GM12891 (cell line): Measurements from ENCODE around the gene GATAD2B.

Experiments
- DNase-seq: peaks from one replicate; pipeline ENCODE4 v3.0.0; 2011; ENCODE audit warnings: low spot score; ENCODE audit not compliant: insufficient read length
- FAIRE-seq: peaks from 2 replicates; lab custom pipeline; 2011; peaks lifted over from hg19 to GRCh38; lab: Jason Lieb, UNC
- PAX5 ChIP-seq: IDR thresholded peaks from 2 replicates; pipeline ENCODE4 v1.6.1; 2011; ENCODE audit warnings: low read length, moderate library complexity, mild to moderate bottlenecking; ENCODE audit not compliant: insufficient read depth, severe bottlenecking
- POLR2A ChIP-seq: IDR thresholded peaks from 2 replicates; pipeline ENCODE4 v1.6.1; 2011; ENCODE audit warnings: low read depth, low read length, control low read depth
- POLR2AphosphoS5 ChIP-seq: IDR thresholded peaks from 2 replicates; pipeline ENCODE4 v1.6.1; 2011; ENCODE audit warnings: low read depth, low read length, control low read depth
- POU2F2 ChIP-seq: IDR thresholded peaks from 2 replicates; pipeline ENCODE4 v1.6.1; 2011; ENCODE audit warnings: low read depth, mild to moderate bottlenecking, control low read depth, low read length, moderate library complexity
- SPI1 ChIP-seq: IDR thresholded peaks from 2 replicates; pipeline ENCODE4 v1.6.1; 2011; ENCODE audit warnings: low read depth, low read length, control low read depth
- TAF1 ChIP-seq: IDR thresholded peaks from 2 replicates; pipeline ENCODE4 v1.6.1; 2011; ENCODE audit warnings: low read depth, low read length, control low read depth

The GATAD2B gene

GRCh38 chr1:153763365-153764225, 159.2 kb downstream of the GATAD2B start:
- TF ChIP-seq SPI1 = no peak
- DNase-seq (no peak), FAIRE-seq (no peak)

- TF ChIP-seq PAX5 (no peak), POU2F2 (no peak), POLR2A (no peak), SPI1 (no peak), TAF1 (no peak), POLR2AphosphoS5 (no peak)
- no peak for FAIRE-seq
- DNase-seq = no peak
Measured at GRCh38 chr1:153760440-153760839, 162.3 kb downstream of the GATAD2B start.
